B cell (primary cell): ENCODE measurements around the gene LAG3.

ENCODE experiments used
- CTCF ChIP-seq: fragments of 200-600 bp; IDR thresholded peaks from one replicate; pipeline ENCODE4 v1.8.0; 2022; ENCODE audit warnings: antibody characterized with exemption, mild to moderate bottlenecking
- EZH2 ChIP-seq: IDR thresholded peaks from 2 replicates; pipeline ENCODE4 v1.6.1; 2012; ENCODE audit warnings: borderline replicate concordance, low read depth, mild to moderate bottlenecking, moderate library complexity, low read length; ENCODE audit not compliant: insufficient read depth, poor library complexity, severe bottlenecking

- no peak for TF ChIP-seq CTCF
- no peak for TF ChIP-seq EZH2
Measured at GRCh38 chr12:6818645-6819044, 46.3 kb downstream of the LAG3 start.
